Suprapubic skin (tissue), 4 donors: Measurements from ENCODE around the gene PDE11A. TPM values are rescaled to one million over a fixed set of nuclear protein-coding genes. Genes with fewer than 3 reads are reported as not detected.

Experiments used
- DNase-seq, 2 donors: peaks; one replicate each; pipeline ENCODE4 v3.0.0-alpha.2; 2019; ENCODE audit warnings: low spot score in 2 of 2
- H3K27ac ChIP-seq: fragments of 200-600 bp; sonication (generic); one replicate; pipeline ENCODE4 v1.5.1; 2019
- H3K27me3 ChIP-seq: fragments of 200-600 bp; sonication (generic); one replicate; pipeline ENCODE4 v1.5.1; 2019
- H3K36me3 ChIP-seq: fragments of 200-600 bp; sonication (generic); one replicate; pipeline ENCODE4 v1.5.1; 2019
- H3K4me1 ChIP-seq: fragments of 200-600 bp; sonication (generic); one replicate; pipeline ENCODE4 v1.5.1; 2019
- H3K4me3 ChIP-seq: fragments of 200-600 bp; sonication (generic); one replicate; pipeline ENCODE4 v1.5.1; 2019; ENCODE audit warnings: mild to moderate bottlenecking
- H3K9me3 ChIP-seq: fragments of 200-600 bp; sonication (generic); one replicate; pipeline ENCODE4 v1.5.1; 2019
- CTCF ChIP-seq, 2 donors: fragments of 200-600 bp in 1 of 2; fragments of 450-650 bp in 1 of 2; sonication (generic) in 1 of 2; IDR thresholded peaks; one replicate each; pipeline ENCODE4 v1.5.1; 2016 to 2019; ENCODE audit warnings: antibody characterized with exemption in 2 of 2, mild to moderate bottlenecking in 1 of 2, moderate library complexity in 1 of 2
- EP300 ChIP-seq: sonication (generic); formaldehyde crosslinking; IDR thresholded peaks from one replicate; pipeline ENCODE4 v1.6.1; 2017; ENCODE audit warnings: antibody characterized with exemption
- POLR2A ChIP-seq, 2 donors: fragments of 450-650 bp; IDR thresholded peaks; one replicate each; pipeline ENCODE4 v1.6.1; 2017; ENCODE audit warnings: antibody characterized with exemption in 2 of 2, mild to moderate bottlenecking in 2 of 2, moderate library complexity in 2 of 2
- POLR2AphosphoS5 ChIP-seq, 3 donors: sonication (generic); formaldehyde crosslinking; IDR thresholded peaks; one replicate each; pipeline ENCODE4 v1.6.1; 2017; ENCODE audit warnings: antibody characterized with exemption in 3 of 3
- WGBS: methylation state at CpG from one replicate; pipeline ENCODE4 v1.1.5; 2018; 5-methylcytosine and 5-hydroxymethylcytosine counted together
- total RNA-seq, 4 donors: library from RNA; depleted of rRNA; stranded (reverse); fragments of >200 nt; gene quantifications; one replicate each; pipeline ENCODE4 v1.1.0, GENCODE V29; 2016

Gene PDE11A
- total RNA-seq, 4 donors from 2014 or later: 0.08 to 1.0 (median 0.36) TPM

GRCh38 chr2:178029342-178029741 is 43.2 kb downstream of the PDE11A start:
- no peaks in the 10 kb centered on the region for H3K36me3 ChIP-seq
- no peak overlapping the region for H3K27ac ChIP-seq
- TF ChIP-seq POLR2AphosphoS5 (IDR thresholded peaks at IDR 0.05) (no peak), CTCF (IDR thresholded peaks at IDR 0.05) (no peak), EP300 (no peak), POLR2A (IDR thresholded peaks at IDR 0.05) (no peak)
- no peaks in the 10 kb centered on the region for H3K9me3 ChIP-seq
- DNase-seq: no peak
- H3K4me3 ChIP-seq: no peak overlapping the region
- no peaks in the 10 kb centered on the region for H3K4me1 ChIP-seq
- no peaks in the 10 kb centered on the region for H3K27me3 ChIP-seq
- 83% methylated on average over 1 of the region's 1 CpG for WGBS

- no peak overlapping the region for H3K4me3 ChIP-seq
- H3K36me3 ChIP-seq: no peaks in the 10 kb centered on the region
- TF ChIP-seq EP300 (no peak), POLR2A (IDR thresholded peaks at IDR 0.05) (no peak)
- no peak overlapping the region for H3K27ac ChIP-seq
- no peaks in the 10 kb centered on the region for H3K4me1 ChIP-seq
- no peaks in the 10 kb centered on the region for H3K27me3 ChIP-seq
- 93% methylated on average over 4 of the region's 4 CpGs for WGBS
- no peaks in the 10 kb centered on the region for H3K9me3 ChIP-seq
- DNase-seq: no peak
Observed at GRCh38 chr2:178025551-178026185, 46.9 kb downstream of the PDE11A start.

GRCh38 chr2:178018141-178018540 is 54.4 kb downstream of the PDE11A start:
- 63% methylated on average over 7 of the region's 7 CpGs for WGBS
- Histone ChIP-seq H3K27me3 (no peaks in the 10 kb centered on the region), H3K36me3 (no peaks in the 10 kb centered on the region), H3K27ac (no peak overlapping the region), H3K4me3 (no peak overlapping the region), H3K9me3 (no peaks in the 10 kb centered on the region), H3K4me1 (no peaks in the 10 kb centered on the region)
- no peak for DNase-seq
- TF ChIP-seq EP300: no peak
- TF ChIP-seq CTCF (IDR thresholded peaks at IDR 0.05): no peak

- TF ChIP-seq CTCF (IDR thresholded peaks at IDR 0.05) (no peak), POLR2AphosphoS5 (IDR thresholded peaks at IDR 0.05) (no peak), EP300 (no peak)
- no peaks in the 10 kb centered on the region for H3K27me3 ChIP-seq
- no peaks in the 10 kb centered on the region for H3K36me3 ChIP-seq
- H3K4me1 ChIP-seq: no peaks in the 10 kb centered on the region
- H3K4me3 ChIP-seq: no peak overlapping the region
- no peak overlapping the region for H3K27ac ChIP-seq
- WGBS: 41% methylated on average over 1 of the region's 1 CpG
- DNase-seq: no peak
- H3K9me3 ChIP-seq: no peaks in the 10 kb centered on the region
Observed at GRCh38 chr2:178016612-178017011, 56.0 kb downstream of the PDE11A start.

GRCh38 chr2:178012639-178013038 is 59.9 kb downstream of the PDE11A start:
- WGBS: 88% methylated on average over 2 of the region's 2 CpGs

More at GRCh38 chr2:178012639-178013038, 59.9 kb downstream of the PDE11A start:
- no peak for TF ChIP-seq CTCF (IDR thresholded peaks at IDR 0.05)
- no peak for TF ChIP-seq EP300
- TF ChIP-seq POLR2A (IDR thresholded peaks at IDR 0.05): no peak
- no peak for TF ChIP-seq POLR2AphosphoS5 (IDR thresholded peaks at IDR 0.05)
- DNase-seq: no peak
- no peak overlapping the region for H3K27ac ChIP-seq
- no peaks in the 10 kb centered on the region for H3K27me3 ChIP-seq
- no peaks in the 10 kb centered on the region for H3K4me1 ChIP-seq
- H3K4me3 ChIP-seq: no peak overlapping the region
- H3K36me3 ChIP-seq: no peaks in the 10 kb centered on the region
- H3K9me3 ChIP-seq: no peaks in the 10 kb centered on the region
